ENCODE measurements around the gene SOCS3. TPM values are rescaled to one million over a fixed set of nuclear protein-coding genes. Genes with fewer than 3 reads are reported as not detected.

Gene SOCS3
- total RNA-seq, 1 donor, result 70.0 TPM

GRCh38 chr17:78364436-78365281 lies 4.8 kb upstream of the SOCS3 start:
- H3K4me3 ChIP-seq (ENCODE audit: low read depth, low read length), result no peak overlapping the region
- no peak for TF ChIP-seq CTCF (IDR thresholded peaks at IDR 0.05; ENCODE audit: insufficient read depth, low read depth, low read length)
- DNase-seq (ENCODE audit: low read depth), result peak; percentile 53

DNA sequence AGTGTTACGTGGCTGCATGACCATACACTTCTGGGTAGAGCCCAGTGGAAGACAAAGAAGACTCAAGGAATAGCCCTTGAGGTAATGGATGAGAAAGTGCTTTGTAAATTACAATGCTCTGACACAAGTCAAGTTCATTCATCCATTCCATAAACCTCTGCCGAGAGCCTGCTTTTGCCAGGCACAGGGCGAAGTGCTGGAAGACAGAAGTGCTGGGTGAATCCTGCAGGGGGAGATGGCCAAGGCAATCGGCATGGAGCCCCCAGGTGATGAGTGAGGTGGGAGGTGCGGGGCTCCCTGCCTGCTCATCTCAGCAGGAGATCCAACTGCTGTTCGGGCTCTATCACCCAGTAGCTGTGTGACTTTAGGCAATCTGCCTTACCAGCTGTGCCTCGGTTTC lies 2.8 kb upstream of the SOCS3 start:
- peak; percentile 14 for TF ChIP-seq CTCF (IDR thresholded peaks at IDR 0.05; ENCODE audit: insufficient read depth, low read depth, low read length)
- no peak for DNase-seq (ENCODE audit: low read depth)

DNA sequence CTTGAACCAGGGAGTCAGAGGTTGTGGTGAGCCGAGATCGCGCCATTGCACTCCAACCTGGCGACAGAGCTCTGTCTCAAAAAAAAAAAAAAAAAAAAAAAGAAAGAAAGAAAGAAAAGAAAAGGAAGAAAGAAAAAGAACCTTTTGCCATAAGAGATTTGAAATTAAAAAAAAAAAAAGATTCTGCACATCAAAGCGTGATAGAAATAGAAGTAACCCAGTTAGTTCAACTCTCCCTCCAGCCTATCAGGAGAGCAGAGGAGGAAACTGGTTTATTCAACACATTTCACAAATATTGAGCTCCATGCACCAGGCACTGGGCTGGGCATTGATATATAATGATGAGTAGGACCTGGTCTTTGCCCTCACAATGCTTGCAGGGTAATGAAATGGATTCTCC lies 2.4 kb upstream of the SOCS3 start:
- no peak for DNase-seq (ENCODE audit: low read depth)
- TF ChIP-seq CTCF (IDR thresholded peaks at IDR 0.05; ENCODE audit: insufficient read depth, low read depth, low read length), result no peak
- H3K4me3 ChIP-seq (ENCODE audit: low read depth, low read length), result no peak overlapping the region

More for the DNA sequence above, 2.8 kb upstream of the SOCS3 start:
- no peak overlapping the region for H3K4me3 ChIP-seq (ENCODE audit: low read depth, low read length)

DNA sequence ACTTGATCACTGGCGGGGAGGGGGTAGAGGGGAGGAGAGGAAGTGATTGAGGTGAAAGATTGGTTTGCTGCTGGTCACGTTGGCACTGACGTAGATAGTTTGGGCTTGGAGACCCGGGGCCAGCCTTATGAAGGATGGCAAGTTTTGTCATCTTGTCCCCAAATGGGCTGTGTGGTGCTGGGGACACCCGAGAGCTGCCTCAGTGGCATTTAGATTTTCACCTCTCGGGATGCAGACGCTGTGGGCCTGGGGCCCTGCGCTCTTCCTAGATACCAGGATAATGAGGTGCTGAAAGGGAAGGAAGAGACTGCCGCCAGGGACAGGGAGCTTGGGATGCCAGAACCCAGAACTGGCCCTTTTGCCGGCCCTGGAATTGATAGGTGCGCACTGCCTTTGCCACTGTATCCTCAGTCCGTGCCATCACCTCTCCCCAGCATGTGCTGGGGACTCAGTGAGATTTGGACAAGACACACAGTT lies 1.4 kb upstream of the SOCS3 start:
- DNase-seq (ENCODE audit: low read depth), result no peak
- no peak for TF ChIP-seq CTCF (IDR thresholded peaks at IDR 0.05; ENCODE audit: insufficient read depth, low read depth, low read length)
- no peak overlapping the region for H3K4me3 ChIP-seq (ENCODE audit: low read depth, low read length)

GRCh38 chr17:78360371-78361224 lies 721 bp upstream of the SOCS3 start:
- H3K4me3 ChIP-seq (ENCODE audit: low read depth, low read length), result peak overlapping the region; percentile 94
- DNase-seq (ENCODE audit: low read depth), result peak; percentile 88
- TF ChIP-seq CTCF (IDR thresholded peaks at IDR 0.05; ENCODE audit: insufficient read depth, low read depth, low read length), result peak; percentile 93

- peak overlapping the region; percentile 94 for H3K4me3 ChIP-seq (ENCODE audit: low read depth, low read length)
- DNase-seq (ENCODE audit: low read depth), result peak; percentile 49
- TF ChIP-seq CTCF (IDR thresholded peaks at IDR 0.05; ENCODE audit: insufficient read depth, low read depth, low read length), result no peak
Measured at GRCh38 chr17:78359321-78359996, 418 bp downstream of the SOCS3 start.

All from fibroblast of villous mesenchyme (primary cell).